ENCODE measurements around the gene LRRFIP1.

The LRRFIP1 gene

DNA sequence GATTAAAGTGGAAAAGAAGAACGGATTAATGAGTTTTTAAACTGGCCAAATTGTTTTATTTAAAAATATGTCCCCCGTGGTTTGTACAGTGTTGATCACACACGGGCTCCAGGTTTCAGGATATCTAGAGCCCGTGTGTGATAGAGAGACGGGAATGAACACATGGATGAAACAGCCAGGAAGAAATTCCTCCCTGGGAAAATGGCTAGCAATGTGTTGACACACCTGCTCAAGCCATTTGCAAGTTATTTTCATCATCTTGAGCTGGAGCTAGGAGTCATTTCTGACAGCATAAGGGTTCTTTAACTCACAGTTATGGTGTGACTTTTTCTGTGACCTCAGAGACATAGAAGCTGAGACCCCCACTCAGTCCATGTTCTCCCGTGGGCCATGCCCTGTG, 81.6 kb downstream of the LRRFIP1 start:
- 0 out of 2 replicates have a peak, but pooled peaks cover 19% of the 10 kb centered on the region for H4K20me1 ChIP-seq (ENCODE audit: insufficient read depth, low read length)
- H3K4me1 ChIP-seq (ENCODE audit: low read length), result no peaks in the 10 kb centered on the region
- H2AFZ ChIP-seq (ENCODE audit: low read depth, low read length), result no peak overlapping the region
- no peak overlapping the region for H3K4me3 ChIP-seq (ENCODE audit: low read length)
- H3K9me3 ChIP-seq (ENCODE audit: insufficient read depth, low read length), result no peaks in the 10 kb centered on the region
- H3K4me2 ChIP-seq (ENCODE audit: low read length), result no peak overlapping the region
- peaks cover 11% of the 10 kb centered on the region for H3K79me2 ChIP-seq (ENCODE audit: low read length)
- no peaks in the 10 kb centered on the region for H3K36me3 ChIP-seq (replicated peaks; ENCODE audit: low read depth, low read length)
- H3K27ac ChIP-seq (ENCODE audit: low read length), result no peak overlapping the region
- H3K27me3 ChIP-seq (ENCODE audit: low read depth, low read length), result no peaks in the 10 kb centered on the region
- TF ChIP-seq EZH2phosphoT487 (IDR thresholded peaks at IDR 0.05; ENCODE audit: low read depth), result no peak
- TF ChIP-seq, protein P1, sequence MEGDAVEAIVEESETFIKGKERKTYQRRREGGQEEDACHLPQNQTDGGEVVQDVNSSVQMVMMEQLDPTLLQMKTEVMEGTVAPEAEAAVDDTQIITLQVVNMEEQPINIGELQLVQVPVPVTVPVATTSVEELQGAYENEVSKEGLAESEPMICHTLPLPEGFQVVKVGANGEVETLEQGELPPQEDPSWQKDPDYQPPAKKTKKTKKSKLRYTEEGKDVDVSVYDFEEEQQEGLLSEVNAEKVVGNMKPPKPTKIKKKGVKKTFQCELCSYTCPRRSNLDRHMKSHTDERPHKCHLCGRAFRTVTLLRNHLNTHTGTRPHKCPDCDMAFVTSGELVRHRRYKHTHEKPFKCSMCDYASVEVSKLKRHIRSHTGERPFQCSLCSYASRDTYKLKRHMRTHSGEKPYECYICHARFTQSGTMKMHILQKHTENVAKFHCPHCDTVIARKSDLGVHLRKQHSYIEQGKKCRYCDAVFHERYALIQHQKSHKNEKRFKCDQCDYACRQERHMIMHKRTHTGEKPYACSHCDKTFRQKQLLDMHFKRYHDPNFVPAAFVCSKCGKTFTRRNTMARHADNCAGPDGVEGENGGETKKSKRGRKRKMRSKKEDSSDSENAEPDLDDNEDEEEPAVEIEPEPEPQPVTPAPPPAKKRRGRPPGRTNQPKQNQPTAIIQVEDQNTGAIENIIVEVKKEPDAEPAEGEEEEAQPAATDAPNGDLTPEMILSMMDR (IDR thresholded peaks at IDR 0.05; ENCODE audit: low read depth, low read length), result no peak
- H3K9ac ChIP-seq (ENCODE audit: low read length), result no peak overlapping the region

DNA sequence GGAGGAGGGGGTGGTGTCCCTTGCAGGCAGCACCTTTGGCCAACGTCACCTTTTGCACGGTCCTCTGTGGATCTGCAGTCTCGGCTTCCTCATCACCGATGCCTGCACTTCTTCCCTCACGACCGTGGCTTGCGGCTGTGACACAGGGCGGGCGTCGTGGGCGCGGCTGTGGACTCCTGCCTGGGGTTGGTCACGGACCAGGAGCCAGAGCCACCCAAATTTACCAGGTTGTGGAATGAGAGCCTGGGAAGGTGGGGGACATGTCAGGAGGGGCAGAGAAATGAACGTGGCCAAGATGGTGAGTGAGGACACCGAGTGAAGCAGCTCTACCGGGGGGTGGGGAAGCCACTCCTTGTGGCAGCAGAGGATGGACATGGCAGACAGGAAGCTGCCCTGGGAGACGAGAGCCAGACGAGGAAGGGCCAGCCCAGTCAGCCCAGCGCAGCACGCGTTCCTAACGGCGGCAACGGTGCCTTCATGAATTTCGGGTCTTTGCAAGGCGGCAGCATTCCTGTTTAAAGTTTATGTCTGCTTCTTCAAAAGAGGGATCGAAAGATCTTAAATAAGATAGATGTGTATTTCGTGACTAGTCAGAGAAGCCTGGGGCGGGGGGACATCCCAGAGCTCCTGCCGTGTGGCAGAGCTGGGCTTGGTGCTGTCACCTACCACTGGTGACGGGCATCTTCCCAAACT, 84.2 kb downstream of the LRRFIP1 start:
- Histone ChIP-seq H3K9ac (ENCODE audit: low read length) (no peak overlapping the region), H3K4me1 (ENCODE audit: low read length) (no peaks in the 10 kb centered on the region), H3K27me3 (ENCODE audit: low read depth, low read length) (no peaks in the 10 kb centered on the region), H3K36me3 (replicated peaks; ENCODE audit: low read depth, low read length) (no peaks in the 10 kb centered on the region), H2AFZ (ENCODE audit: low read depth, low read length) (no peak overlapping the region), H3K4me2 (ENCODE audit: low read length) (no peak overlapping the region), H3K4me3 (ENCODE audit: low read length) (no peak overlapping the region), H3K79me2 (ENCODE audit: low read length) (peaks cover 3% of the 10 kb centered on the region; the same call in 1 of the 2 replicates), H3K9me3 (ENCODE audit: insufficient read depth, low read length) (no peaks in the 10 kb centered on the region), H3K27ac (ENCODE audit: low read length) (no peak overlapping the region), H4K20me1 (ENCODE audit: insufficient read depth, low read length) (0 out of 2 replicates have a peak, but pooled peaks cover 8% of the 10 kb centered on the region)
- TF ChIP-seq EZH2phosphoT487 (IDR thresholded peaks at IDR 0.05; ENCODE audit: low read depth), result no peak
- TF ChIP-seq, protein P1 (IDR thresholded peaks at IDR 0.05; ENCODE audit: low read depth, low read length), result no peak

DNA sequence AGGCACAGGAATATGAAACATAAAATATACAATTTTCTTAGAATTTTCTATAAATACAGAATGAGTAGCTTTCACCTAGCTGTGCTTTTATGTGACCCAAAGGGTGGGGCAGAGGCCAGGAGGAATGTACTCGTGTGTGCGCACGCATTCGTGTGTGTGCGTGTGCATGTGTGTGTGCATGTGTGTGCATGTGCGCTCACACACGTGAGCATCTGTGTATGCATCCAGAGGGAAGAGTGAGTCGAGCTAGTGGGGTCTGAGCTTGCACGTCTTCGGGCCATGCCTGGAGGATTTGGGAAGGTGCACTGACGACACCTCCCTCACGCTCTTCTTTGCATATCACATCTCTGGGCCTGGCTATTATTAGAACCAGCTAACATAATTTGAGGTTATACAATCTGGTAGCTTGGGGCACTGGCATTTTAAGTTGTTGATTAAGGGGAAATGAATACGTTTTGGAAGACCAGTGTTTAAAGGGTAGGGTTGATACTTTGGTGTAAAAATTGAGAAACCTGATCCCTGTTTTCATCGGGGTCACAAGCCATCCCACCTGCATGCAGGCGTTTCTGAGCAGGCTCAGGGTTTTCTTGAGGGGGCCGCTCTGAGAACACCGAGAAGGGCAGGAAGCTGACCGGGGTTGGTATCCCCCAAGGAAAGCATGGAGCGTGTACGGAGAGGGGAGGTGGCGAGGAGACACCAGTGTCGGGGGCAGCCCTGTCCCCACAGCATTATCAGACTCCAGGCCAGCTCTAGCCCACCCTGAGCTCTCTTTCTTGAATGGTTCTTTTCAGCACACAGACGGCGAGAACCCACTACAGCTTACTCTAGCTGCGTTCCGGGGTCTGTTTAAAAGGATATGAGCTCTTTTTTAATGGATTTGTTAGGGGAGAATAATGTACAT, 85.3 kb downstream of the LRRFIP1 start:
- Histone ChIP-seq H3K36me3 (replicated peaks; ENCODE audit: low read depth, low read length) (no peaks in the 10 kb centered on the region), H3K9ac (ENCODE audit: low read length) (no peak overlapping the region), H4K20me1 (ENCODE audit: insufficient read depth, low read length) (0 out of 2 replicates have a peak, but pooled peaks cover 4% of the 10 kb centered on the region), H3K4me2 (ENCODE audit: low read length) (no peak overlapping the region), H3K4me3 (ENCODE audit: low read length) (no peak overlapping the region), H3K79me2 (ENCODE audit: low read length) (no peaks in the 10 kb centered on the region; the same call in 1 of the 2 replicates), H3K27ac (ENCODE audit: low read length) (no peak overlapping the region), H3K4me1 (ENCODE audit: low read length) (no peaks in the 10 kb centered on the region), H2AFZ (ENCODE audit: low read depth, low read length) (no peak overlapping the region), H3K9me3 (ENCODE audit: insufficient read depth, low read length) (no peaks in the 10 kb centered on the region), H3K27me3 (ENCODE audit: low read depth, low read length) (no peaks in the 10 kb centered on the region)
- no peak for TF ChIP-seq EZH2phosphoT487 (IDR thresholded peaks at IDR 0.05; ENCODE audit: low read depth)
- TF ChIP-seq, protein P1 (IDR thresholded peaks at IDR 0.05; ENCODE audit: low read depth, low read length), result no peak
